ENCODE results near the gene SORCS1.

- TF ChIP-seq CTCF (IDR thresholded peaks at IDR 0.05; ENCODE audit: poor library complexity) (no peak), EZH2 (IDR thresholded peaks at IDR 0.05; ENCODE audit: borderline replicate concordance) (no peak)
These were observed 182.9 kb downstream of the SORCS1 start for GRCh38 chr10:106981452-106982075.
